GM21723 (cell line): ENCODE results near the gene ING3.
A peak's percentile ranks its signal among the peaks of the same experiment; 100 is the strongest.
"Not testable (repeated sequence)": the region's sequence is repeated elsewhere in the genome, so short reads cannot be mapped to it uniquely, and the experiment has no call there.

ENCODE experiments used
- ATAC-seq: cut with Tn5 transposase; IDR thresholded peaks from one replicate; pipeline ENCODE4 v1.9.1; 2021; ENCODE audit warnings: mild to moderate bottlenecking, moderate library complexity; ENCODE audit not compliant: unreplicated experiment

ING3 gene

DNA sequence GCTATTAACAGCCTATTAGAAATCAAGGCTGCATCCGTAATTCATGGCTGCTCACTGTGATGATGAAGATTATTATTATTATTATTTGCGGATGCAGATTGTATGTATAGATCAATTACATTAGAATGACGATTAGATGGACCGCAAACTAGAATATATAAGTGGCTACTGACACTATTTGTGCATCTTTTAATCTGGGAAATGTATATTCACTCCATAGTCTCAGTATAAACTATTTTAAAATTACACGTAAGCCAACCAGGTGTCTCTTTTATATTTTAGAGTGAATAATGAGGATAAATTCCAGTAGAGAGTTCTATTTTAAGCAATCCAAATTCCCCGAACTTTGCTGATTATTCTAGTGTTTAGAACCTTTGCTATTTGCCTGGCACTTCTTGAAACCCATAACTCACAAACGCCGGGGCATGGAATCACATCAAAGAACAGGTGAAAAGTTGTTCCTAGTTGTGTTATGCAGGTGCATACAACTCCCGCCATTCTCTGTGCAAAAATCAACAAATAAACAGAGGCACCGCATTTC, 509 bp upstream of the ING3 start:
- ATAC-seq = no peak

DNA sequence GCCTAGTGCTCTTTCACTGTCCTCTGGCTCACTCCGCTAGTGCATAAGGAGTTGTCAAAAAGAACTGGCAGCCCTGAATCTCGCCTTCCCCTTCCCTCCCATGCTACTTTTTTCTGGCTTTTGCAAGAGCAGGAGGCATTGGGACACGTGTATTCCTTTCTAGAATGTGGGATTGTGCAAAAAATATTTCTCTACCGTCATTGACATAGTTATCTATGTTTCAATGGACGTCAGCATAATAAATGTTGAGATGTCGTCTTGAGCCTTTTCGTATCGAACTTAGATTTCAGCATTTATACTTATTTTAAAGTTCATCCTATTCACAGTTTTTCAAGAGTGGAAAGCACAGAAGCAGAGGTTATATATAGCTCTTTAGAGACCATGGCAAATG, 727 bp downstream of the ING3 start:
- no peak for ATAC-seq

DNA sequence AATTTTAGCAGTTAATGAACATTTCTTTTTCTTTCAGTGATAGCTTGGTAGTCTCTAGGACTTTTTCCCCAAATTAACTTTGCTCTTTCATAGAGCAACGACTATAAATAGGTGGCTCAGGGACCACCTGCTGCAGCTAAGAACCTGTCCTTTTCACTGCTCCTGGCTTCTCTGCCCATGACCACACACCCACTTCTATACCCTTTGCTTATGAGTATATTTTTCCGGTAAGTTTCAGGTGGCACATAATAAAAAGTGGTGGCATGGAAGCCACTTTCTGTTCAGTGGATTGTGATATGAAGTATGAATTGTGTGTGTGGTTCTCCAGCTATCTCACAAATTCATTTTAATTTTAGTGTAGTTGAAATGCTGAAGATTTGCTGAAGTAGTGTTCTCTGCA, 1.2 kb downstream of the ING3 start:
- no peak for ATAC-seq

DNA sequence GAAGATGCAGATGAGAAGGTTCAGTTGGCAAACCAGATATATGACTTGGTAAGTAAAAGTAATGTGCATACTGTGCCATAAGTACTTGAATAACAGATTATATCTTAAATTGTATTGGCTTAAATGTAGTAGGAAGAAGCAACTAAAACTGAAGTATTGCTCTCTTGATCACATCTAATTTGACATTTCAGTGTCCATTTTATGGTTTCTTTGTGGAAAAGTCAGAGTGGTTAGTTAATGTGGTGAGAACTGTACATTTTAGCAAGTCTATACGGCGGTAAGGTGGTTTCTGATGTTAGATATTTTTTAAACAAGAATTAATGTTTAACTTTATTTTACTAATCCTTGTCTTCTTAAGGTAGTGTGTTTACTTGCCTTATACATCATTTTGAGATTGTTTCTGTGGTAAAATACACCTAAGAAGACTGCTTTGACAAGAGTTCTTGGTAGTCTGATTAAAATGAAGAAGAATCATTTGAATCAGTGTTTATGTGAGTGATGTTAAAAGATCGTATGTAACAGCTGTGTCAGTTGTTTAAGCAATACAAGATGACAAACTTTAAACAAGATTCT, 5.1 kb downstream of the ING3 start:
- no peak for ATAC-seq

DNA sequence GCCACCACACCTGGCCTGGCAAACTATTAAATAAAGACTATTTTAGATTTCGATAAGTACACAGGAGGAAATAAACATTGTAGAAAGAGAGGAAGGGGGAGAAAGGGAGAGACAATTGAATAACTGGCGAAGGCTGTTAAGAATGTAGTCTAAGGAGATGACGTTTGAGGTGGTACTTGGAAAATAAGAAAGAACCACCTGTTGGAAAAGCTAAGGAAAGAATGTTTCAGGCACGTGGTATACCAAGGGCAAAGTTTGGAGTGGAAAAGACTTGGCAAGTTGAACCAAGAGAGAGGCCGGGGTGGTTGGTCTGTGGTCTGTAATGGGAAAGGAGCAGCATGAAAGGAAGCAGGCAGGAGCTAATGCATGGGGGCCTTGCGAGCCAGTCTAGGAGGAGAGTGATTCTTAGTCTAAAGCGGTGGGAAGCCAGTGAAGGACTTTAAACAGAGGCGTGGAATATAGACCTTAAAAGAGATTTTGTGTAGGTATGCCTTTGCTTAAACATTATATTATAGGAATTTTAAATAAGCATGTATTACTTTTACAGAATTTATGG, 9.4 kb downstream of the ING3 start:
- no peak for ATAC-seq

DNA sequence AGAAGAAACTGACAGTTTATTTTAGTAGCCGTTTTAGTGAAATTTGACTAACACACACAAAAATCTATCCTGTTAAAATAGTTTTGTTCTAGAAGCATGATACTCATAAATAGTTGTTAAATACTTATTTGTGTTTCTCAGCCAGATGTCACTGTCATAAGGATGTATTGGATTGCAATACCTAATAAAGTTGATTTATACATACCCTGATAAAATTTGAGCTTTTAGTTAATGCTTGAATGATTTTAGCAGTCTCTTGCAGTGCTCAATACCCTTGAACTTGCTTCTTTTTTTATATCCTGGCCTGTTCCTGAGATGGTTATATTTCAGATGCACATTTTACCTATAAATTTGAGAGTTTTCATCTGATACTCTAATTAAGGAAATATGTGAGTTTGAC, 10.1 kb downstream of the ING3 start:
- no peak for ATAC-seq

DNA sequence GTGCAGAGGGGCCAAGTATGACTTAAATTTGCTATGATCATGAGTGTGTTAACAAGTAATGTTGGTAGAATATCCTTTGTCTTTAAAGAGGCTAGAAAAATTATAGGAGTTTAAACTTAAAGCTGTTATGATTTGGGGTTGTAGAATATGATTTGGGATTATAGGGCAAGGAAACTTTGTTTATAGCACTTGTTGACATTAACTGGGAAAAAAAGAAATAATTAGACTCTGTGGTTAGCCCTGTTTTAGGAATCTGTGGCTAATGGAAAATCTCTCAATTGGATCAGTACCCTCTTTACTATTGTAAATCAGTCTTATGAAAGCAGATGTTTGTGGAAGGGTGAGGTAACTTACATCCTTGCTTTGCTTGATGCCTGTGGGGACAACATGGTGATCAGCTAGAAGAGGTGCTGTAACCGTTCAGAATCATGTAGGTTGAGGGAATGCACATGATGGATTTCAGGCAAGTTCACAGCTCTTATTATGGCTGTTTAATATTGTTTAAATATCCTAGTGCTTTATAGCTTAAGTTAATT, 11.1 kb downstream of the ING3 start:
- ATAC-seq = no peak

DNA sequence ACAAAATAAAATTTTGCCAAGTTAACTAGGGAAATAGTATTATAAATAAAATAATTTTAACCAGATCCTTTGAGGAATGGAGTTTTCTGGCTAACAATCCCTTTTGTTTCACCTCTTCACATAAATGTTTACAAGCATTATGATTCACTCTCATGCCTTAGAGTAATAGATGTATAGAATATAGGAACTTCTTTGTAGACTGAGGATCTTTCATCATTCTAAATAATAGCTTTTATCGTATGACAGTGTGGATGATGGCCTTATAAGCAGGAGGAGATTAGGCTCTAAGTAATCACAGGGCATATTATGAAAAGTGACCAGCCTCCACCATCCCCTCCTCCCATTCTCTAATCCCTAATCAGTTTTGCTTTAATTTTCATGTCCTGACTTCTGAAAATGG, 13.5 kb downstream of the ING3 start:
- ATAC-seq = no peak

DNA sequence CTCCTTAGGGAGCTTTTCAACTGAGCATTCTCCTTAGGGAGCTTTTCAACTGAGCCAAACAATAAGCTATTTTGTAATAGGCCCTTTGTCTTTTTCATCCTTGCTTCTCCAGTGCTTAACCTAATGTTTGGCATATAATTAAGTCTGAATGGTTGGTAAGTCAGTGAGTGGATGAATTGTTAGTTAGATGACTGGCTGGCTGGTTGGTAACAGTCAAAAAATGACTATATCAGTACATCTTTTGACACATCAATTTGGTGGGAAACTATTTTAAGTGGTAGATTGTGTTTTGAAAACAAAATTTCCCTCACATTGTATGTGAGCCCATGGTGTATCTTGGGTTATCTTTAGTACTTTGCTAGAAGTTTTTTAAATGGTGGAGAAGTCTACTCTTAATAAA, 16.4 kb downstream of the ING3 start:
- no peak for ATAC-seq

DNA sequence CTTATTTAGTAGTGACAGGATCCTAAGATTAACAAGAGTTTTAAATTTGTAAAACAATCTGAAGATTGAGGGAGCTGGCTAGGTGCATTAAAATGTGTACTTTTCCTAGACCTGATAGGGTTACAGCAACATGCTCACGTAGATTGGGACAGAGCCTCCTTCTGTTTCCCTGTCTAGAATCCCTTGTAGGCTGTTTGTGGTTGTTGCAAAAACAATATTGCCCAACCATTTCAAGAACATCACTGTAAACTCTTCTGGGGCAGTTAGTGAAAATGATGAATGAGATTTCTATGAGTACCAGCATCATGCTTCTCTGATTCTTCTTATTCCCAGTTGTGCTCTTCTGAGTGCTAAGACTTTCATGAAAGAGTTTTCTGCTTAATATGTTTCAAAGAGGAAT, 23.3 kb downstream of the ING3 start:
- ATAC-seq = no peak

DNA sequence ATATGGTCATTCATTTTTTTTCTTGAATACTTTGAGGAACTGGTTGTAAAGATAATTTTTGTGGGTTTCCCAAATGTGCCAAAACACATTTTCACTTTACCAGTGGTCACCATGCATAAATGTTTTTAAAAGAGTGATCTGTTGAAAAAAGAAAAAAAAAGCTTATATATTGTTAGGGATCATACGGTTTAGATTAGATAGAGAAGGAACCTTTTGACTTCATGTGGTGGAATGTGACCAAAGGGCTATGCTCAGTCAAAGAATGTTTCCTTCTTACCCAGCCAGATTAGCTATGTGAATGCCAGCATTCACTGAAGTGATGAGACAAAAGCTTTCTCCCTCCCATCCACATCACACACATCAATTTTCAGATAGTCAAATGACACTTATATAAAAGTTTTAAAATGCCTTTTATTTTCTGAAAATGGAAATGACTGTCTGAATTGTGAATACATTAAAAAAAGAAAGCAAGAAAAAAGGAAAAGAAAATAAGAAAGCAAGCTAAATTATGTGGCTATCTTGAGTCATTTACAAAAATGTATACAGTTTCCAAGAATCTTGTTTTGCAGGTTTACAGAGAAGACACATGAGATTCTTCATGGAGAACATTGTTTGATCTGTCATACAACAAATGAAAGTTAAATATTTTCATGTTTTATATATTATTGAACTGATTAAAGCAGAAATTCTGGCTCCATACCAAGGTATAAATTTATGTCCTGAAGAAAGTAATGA, 29.4 kb downstream of the ING3 start:
- ATAC-seq = no peak

DNA sequence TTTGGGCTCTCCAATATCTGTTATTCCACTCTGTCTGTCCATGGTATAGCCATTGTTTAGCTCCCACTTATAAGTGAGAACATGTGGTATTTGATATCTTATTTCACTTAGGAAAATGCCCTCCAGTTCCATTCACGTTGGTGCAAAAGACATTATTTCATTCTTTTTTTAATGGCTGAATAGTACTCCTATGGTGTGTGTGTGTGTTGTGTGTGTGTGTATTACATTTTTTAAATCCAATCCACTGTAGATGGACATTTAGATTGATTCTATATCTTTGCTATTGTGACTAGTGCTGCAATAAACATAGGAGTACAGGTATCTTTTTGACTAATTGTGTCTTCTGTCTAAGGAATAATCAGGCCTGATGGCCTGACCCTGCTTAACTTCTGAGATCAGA, 30.5 kb downstream of the ING3 start:
- no peak for ATAC-seq

DNA sequence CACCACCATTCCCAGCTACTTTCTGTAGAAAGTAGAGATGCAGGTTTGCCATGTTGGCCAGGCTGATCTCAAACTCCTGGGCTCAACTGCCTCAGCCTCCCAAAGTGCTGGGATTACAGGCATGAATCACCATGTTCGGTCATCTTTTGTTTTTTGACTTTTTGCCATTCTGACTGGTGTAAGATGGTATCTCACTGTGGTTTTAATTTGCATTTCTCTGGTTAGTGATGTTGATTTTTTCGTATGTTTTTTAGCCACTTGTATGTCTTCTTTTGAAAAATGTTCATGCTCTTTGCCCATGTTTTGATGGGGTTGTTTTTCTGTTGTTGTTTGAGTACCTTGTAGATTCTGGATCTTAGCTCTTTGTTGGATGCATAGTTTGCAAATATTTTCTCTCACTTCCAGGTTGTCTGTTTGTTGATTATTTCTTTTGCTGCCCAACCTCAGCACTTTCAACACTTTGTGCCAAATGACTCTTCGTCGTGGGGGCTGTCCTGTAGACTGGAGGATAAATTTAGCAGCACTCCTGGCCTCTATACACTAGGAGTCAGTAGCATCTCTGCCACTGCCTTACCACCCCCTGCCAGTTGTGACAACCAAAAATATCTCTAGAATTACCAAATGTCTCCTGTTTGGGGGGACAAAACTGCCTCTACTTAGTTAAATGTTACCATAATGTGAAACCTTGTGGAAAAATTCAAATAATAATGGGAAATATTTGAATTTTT, 31.5 kb downstream of the ING3 start:
- no peak for ATAC-seq

DNA sequence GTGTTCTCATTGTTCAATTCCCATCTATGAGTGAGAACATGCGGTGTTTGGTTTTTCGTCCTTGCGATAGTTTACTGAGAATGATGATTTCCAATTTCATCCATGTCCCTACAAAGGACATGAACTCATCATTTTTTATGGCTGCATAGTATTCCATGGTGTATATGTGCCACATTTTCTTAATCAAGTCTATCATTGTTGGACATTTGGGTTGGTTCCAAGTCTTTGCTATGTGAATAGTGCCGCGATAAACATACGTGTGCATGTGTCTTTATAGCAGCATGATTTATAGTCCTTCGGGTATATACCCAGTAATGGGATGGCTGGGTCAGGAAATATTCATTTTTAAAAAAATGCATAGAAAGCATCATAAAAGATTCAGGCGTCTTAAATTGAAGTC, 33.0 kb downstream of the ING3 start:
- not testable (repeated sequence) for ATAC-seq

DNA sequence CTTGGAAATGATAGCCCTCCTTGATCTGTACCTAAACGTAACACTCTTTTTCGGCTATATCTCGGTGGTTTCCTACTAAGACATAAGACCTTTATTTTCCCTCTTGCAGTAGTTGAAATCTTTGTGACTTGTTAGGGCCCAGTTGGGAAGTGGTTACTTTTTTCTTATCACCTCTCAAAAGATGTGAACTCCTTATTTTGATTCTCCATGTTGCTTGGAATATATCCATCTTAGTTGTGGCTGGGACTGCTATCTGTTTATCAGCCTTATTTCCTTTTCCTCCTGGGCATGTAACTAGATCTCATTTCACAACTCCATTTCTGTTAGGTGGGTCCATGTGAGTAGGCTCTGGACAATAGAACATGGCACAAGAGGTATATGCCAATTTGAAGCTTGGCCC, 33.8 kb downstream of the ING3 start:
- ATAC-seq = no peak

DNA sequence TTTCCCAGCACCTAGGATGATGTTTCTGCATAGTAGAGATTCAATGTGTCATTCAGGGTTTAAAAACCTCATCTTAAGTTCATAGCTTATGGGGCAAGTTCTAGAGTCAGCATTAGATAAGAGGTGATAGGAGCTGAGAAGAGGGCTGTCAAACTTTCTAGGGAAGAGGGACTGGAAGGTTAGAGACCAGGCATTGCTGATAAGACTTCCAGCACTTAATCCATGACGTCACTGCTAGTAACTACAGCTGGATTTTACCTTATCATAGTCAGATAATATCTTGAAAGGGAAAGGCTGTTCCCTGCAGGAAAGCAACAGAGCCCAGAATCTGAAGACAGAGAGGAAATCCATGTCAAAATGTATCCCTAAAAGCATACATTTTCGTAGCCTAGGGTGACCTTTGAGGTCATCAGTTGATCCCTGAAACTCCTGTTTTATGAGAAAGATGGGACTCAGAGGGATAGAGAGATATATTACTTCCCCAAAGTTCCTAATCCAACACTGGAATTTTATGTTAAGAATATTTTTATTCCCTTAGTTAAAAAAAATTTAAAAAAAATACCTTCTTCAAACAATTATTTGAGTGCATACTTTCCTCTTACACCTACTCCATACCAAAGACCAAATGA, 34.7 kb downstream of the ING3 start:
- no peak for ATAC-seq

DNA sequence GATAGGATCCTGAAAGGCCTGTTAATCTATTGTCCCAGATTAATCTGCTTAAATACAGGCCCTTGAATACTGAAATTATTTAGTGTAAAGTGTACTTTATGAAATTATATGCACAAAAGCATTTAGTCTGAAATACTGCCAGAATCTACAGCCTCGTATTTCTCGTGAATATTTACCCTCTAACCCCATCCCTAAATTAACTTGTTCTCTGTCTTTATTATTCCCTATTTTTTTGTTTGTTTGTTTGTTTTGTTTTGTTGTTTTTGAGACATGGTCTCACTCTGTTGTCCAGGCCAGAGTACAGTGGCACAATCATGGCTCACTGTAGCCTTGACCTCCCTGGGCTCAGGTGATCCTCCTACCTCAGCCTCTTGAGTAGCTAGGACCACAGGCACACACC, 35.3 kb downstream of the ING3 start:
- no peak for ATAC-seq

DNA sequence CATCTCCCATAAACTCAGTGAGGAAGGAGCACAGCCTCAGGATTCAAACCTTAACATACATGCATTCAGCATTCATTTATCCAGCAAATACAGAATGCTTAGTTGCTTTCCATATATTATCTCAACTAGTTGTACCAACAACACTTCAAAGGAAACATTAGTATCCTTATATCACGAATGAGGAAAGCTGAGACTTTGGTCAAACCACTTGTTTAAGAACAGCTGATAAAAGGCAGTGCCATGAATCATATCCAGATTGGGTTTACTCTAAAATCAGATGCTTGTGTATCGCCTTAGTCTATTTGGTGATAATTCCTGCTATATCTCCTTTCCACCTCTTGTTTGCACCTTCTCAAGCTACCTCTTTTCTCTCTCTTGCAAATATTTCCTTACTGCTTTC, 36.1 kb downstream of the ING3 start:
- ATAC-seq = no peak

DNA sequence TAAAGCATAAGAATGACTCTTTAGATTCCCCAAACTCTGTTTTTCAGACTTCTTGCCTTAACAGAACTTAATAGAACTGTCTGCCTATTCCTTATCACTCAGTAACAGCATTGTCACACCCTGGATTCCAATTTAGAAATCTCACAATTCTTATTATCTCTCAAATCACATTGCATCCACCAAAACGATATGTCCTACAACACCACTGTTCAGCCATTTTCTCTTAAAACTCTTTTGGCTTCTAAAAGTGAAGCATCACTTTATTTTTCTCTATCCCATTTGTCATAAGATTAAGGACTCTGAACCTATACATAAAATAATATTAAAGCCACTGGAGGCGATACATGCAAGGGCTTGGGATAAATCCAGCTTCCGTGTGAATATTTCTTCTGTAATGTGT, 36.7 kb downstream of the ING3 start:
- no peak for ATAC-seq

DNA sequence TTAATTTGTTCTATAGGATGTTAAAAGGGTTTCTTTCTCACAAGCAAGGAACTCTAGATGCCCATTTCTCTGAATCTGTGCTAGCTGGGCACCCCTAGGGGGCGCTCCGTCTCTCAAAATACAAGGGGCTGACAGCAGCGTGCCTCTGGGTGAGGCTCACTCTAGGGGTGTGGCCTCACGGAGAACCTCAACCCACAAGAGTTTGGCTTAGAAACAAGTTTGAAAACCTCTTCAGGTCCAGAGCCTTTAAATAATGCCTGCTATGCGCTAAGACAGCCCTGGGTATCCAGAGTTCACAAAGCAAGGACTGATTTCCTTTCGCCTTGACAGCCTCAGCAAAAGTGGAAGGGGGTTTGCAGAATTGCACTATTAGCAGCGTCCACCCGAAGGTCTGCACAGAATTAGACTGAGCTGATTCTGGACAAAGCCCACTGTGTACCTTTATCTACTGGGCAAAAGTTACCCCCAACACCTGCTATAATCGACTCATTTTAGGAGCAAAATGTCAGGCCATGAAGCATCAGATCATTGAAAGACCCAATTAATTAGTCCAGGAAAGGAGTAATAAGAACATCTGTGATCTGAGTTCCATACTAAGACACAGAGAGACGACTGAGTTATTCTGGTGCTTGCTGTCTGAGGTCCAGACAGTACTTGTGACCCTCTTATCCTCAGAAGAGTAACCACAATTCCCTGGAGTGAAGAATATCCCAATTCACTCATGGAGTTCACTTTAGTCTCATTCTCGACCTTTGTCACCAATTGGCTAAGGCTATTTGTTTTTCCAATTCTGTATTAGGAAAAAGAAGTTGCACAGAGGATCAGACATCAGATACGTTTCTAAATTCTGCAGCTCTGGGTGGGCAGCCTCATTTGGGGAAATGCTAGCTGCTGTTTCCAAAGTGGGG, 37.4 kb downstream of the ING3 start:
- peak; percentile 95 for ATAC-seq
